Prostate gland (tissue), 2 donors: ENCODE measurements around the gene GNL3.

Experiments used
- CTCF ChIP-seq, 4 experiments: fragments of 200-600 bp in 2 of 4; fragments of 450-650 bp in 2 of 4; sonication (generic) in 2 of 4; IDR thresholded peaks; 1 replicate in 3 of 4; 2 replicates in 1 of 4; pipeline ENCODE4 v1.5.1; 2016 to 2019; ENCODE audit warnings: antibody characterized with exemption in 4 of 4, mild to moderate bottlenecking in 2 of 4, moderate library complexity in 2 of 4
- POLR2A ChIP-seq: fragments of 450-650 bp; IDR thresholded peaks from one replicate; pipeline ENCODE4 v1.6.1; 2016; ENCODE audit warnings: antibody characterized with exemption, mild to moderate bottlenecking

- TF ChIP-seq CTCF (IDR thresholded peaks at IDR 0.05) (no peak), POLR2A (no peak)
Measured at GRCh38 chr3:52697632-52697965, 11.8 kb downstream of the GNL3 start.
